Panc1 (cell line): ENCODE measurements around the gene CHST15. TPM values are rescaled to one million over a fixed set of nuclear protein-coding genes. Genes with fewer than 3 reads are reported as not detected.
A peak's percentile ranks its signal among the peaks of the same experiment; 100 is the strongest.

Experiments used
- ATAC-seq: fragments of 200-7000 bp; cut with Tn5 transposase; 2 replicates; pipeline ENCODE4 v1.9.1; 2020; ENCODE audit warnings: mild to moderate bottlenecking, moderate library complexity
- BruUV-seq: library from RNA; stranded (reverse); fragments of 400-500 nt; replicated peaks from 2 replicates; lab custom pipeline; 2021; lab: Mats Ljungman, UMichigan
- CTCF ChIA-PET: fragments of 300-600 bp; sonication (Branson Sonifier 250); formaldehyde crosslinking; loops from one replicate; lab custom pipeline; 2022; ENCODE audit warnings: antibody characterized with exemption; lab: Charles Lee
- POLR2A ChIA-PET: fragments of 300-600 bp; sonication (Branson Sonifier 250); formaldehyde crosslinking; loops from one replicate; lab custom pipeline; 2022; ENCODE audit warnings: antibody characterized with exemption; lab: Charles Lee
- DNase-seq: peaks from one replicate; pipeline ENCODE4 v3.0.0-alpha.2; 2010; ENCODE audit warnings: low read depth, low spot score
- H3K27ac ChIP-seq: 2 replicates; pipeline ENCODE4 v1.5.1; 2011; ENCODE audit warnings: mild to moderate bottlenecking, low read length, inconsistent platforms
- H3K27me3 ChIP-seq: fragments of 200-500 bp; sonication (Bioruptor generic); 2 replicates; pipeline ENCODE4 v1.6.0; 2014; ENCODE audit warnings: low read length, inconsistent platforms; ENCODE audit not compliant: control insufficient read depth, insufficient read depth
- H3K36me3 ChIP-seq: fragments of 200-500 bp; sonication (Bioruptor generic); 2 replicates; pipeline ENCODE4 v1.5.1; 2014; ENCODE audit warnings: inconsistent platforms, mild to moderate bottlenecking, low read length, moderate library complexity; ENCODE audit not compliant: control insufficient read depth, insufficient read depth
- H3K4me1 ChIP-seq: 2 replicates; pipeline ENCODE4 v1.5.1; 2011; ENCODE audit warnings: inconsistent platforms, mild to moderate bottlenecking, low read length, moderate library complexity; ENCODE audit not compliant: control insufficient read depth, insufficient read depth
- H3K4me3 ChIP-seq, 2 experiments: 2 replicates each; pipeline ENCODE4 v1.5.1; 2011 to 2012; ENCODE audit warnings: low read depth in 2 of 2, low read length in 2 of 2, mild to moderate bottlenecking in 2 of 2, inconsistent platforms in 1 of 2, moderate library complexity in 1 of 2
- H3K9me3 ChIP-seq: fragments of 200-500 bp; sonication (Bioruptor generic); 2 replicates; pipeline ENCODE4 v1.5.1; 2014; ENCODE audit warnings: low read depth, mild to moderate bottlenecking, inconsistent platforms, low read length, moderate library complexity; ENCODE audit not compliant: control insufficient read depth, insufficient read depth
- POLR2AphosphoS5 ChIP-seq: IDR thresholded peaks from 2 replicates; pipeline ENCODE4 v1.6.1; 2012; ENCODE audit warnings: mild to moderate bottlenecking, low read depth, low read length, moderate library complexity
- REST ChIP-seq, 2 experiments: IDR thresholded peaks; 2 replicates each; pipeline ENCODE4 v1.6.1; 2011 to 2012; ENCODE audit warnings: low read depth in 2 of 2, control low read depth in 1 of 2, low read length in 1 of 2, mild to moderate bottlenecking in 1 of 2, moderate library complexity in 1 of 2; ENCODE audit not compliant: insufficient read depth in 1 of 2
- SIN3A ChIP-seq: IDR thresholded peaks from 2 replicates; pipeline ENCODE4 v1.6.1; 2012; ENCODE audit warnings: low read depth, mild to moderate bottlenecking, low read length, moderate library complexity, borderline replicate concordance; ENCODE audit not compliant: insufficient read depth
- TCF7L2 ChIP-seq: IDR thresholded peaks from 2 replicates; pipeline ENCODE4 v1.6.1; 2011; ENCODE audit warnings: mild to moderate bottlenecking, low read depth, low read length, inconsistent platforms
- in situ Hi-C: cut with HindIII; loops from 2 replicates; pipeline ENCODE4 v1.10.0; 2016; ENCODE audit warnings: low sequenced_read_pairs, low pct_unique_long_range_greater_than_20kb
- intact Hi-C: fragments of 100-400 bp; cut with micrococcal nuclease; formaldehyde crosslinking; loops from one replicate; pipeline ENCODE4 v1.10.0; 2022; ENCODE audit not compliant: unreplicated experiment
- total RNA-seq: library from RNA; stranded (reverse); gene quantifications from one replicate; pipeline ENCODE4 v1.2.1, GENCODE V29; 2021; ENCODE audit not compliant: unreplicated experiment
- TF ChIP-seq, protein P1 (sequence below): fragments of 450-650 bp; IDR thresholded peaks from 2 replicates; pipeline ENCODE4 v1.5.1; 2017; ENCODE audit warnings: mild to moderate bottlenecking

The CHST15 gene
- total RNA-seq, 1 experiment from 2014 or later = 33.2 TPM

GRCh38 chr10:124125305-124126116 is 32.1 kb upstream of the CHST15 start:
- no TSS peak for BruUV-seq
- H3K27me3 ChIP-seq = no peaks in the 10 kb centered on the region
- intact Hi-C loops = no loop called here
- DNase-seq = no peak
- H3K27ac ChIP-seq = no peak overlapping the region
- peak; percentile 62 for ATAC-seq
- TF ChIP-seq, protein P1, sequence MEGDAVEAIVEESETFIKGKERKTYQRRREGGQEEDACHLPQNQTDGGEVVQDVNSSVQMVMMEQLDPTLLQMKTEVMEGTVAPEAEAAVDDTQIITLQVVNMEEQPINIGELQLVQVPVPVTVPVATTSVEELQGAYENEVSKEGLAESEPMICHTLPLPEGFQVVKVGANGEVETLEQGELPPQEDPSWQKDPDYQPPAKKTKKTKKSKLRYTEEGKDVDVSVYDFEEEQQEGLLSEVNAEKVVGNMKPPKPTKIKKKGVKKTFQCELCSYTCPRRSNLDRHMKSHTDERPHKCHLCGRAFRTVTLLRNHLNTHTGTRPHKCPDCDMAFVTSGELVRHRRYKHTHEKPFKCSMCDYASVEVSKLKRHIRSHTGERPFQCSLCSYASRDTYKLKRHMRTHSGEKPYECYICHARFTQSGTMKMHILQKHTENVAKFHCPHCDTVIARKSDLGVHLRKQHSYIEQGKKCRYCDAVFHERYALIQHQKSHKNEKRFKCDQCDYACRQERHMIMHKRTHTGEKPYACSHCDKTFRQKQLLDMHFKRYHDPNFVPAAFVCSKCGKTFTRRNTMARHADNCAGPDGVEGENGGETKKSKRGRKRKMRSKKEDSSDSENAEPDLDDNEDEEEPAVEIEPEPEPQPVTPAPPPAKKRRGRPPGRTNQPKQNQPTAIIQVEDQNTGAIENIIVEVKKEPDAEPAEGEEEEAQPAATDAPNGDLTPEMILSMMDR = peak; percentile 76; the same call in 1 of the 2 replicates
- no peak for TF ChIP-seq TCF7L2
- ChIA-PET CTCF (no interaction called here), POLR2A (no interaction called here)
- no peak overlapping the region for H3K4me3 ChIP-seq
- no peaks in the 10 kb centered on the region for H3K4me1 ChIP-seq
- no peaks in the 10 kb centered on the region for H3K9me3 ChIP-seq
- in situ Hi-C loops = no loop called here
- no peaks in the 10 kb centered on the region for H3K36me3 ChIP-seq

DNA sequence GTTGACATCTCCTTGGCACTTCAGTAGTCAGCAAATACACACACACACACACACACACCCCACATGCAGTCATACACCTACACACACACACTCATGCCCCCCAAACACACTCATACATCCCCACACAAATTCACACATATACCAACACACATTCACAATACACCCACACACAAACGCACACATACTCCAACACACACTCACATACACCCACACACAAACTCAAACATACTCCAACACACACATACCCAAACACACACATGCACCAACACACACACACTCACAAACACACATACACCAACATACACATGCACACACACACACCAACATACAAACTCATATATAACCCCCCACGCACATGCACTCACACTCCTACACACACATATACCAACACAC is 31.4 kb upstream of the CHST15 start:
- ChIA-PET POLR2A (no interaction called here), CTCF (no interaction called here)
- H3K36me3 ChIP-seq = no peaks in the 10 kb centered on the region
- no peak overlapping the region for H3K27ac ChIP-seq
- no TSS peak for BruUV-seq
- no peak overlapping the region for H3K4me3 ChIP-seq
- H3K9me3 ChIP-seq = no peaks in the 10 kb centered on the region
- H3K27me3 ChIP-seq = no peaks in the 10 kb centered on the region
- DNase-seq = no peak
- H3K4me1 ChIP-seq = no peaks in the 10 kb centered on the region
- no peak for ATAC-seq
- no peak for TF ChIP-seq SIN3A
- no peak for TF ChIP-seq POLR2AphosphoS5
- TF ChIP-seq TCF7L2 = no peak
- TF ChIP-seq, protein P1 = no peak
- TF ChIP-seq REST (IDR thresholded peaks at IDR 0.05; ENCODE audit: insufficient read depth in 1 of 2, low read depth in 2 of 2, low read length in 1 of 2) = no peak
- in situ Hi-C loops = no loop called here
- intact Hi-C loops = no loop called here
